Measurements from ENCODE around the gene SPTLC2.
A peak's percentile ranks its signal among the peaks of the same experiment; 100 is the strongest.

The SPTLC2 gene

DNA sequence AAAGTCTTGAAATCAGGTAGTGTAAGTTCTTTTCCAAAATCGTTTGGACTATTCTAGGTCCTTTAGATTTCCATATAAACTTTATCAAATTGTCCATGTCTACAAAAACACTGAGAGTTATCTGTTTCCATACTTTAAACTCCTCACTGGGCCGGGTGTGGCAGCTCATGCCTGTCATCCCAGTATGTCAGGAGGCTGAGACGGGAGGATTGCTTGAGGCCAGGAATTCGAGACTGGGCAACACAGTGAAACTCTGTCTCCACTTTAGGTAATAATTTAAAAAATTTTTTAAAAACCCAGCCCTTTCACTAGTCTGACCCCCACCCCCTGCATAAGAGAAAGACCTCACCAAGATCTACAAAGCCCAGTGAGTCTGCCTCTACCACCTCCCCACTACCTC, 111.4 kb downstream of the SPTLC2 start:
- TF ChIP-seq, protein P1, sequence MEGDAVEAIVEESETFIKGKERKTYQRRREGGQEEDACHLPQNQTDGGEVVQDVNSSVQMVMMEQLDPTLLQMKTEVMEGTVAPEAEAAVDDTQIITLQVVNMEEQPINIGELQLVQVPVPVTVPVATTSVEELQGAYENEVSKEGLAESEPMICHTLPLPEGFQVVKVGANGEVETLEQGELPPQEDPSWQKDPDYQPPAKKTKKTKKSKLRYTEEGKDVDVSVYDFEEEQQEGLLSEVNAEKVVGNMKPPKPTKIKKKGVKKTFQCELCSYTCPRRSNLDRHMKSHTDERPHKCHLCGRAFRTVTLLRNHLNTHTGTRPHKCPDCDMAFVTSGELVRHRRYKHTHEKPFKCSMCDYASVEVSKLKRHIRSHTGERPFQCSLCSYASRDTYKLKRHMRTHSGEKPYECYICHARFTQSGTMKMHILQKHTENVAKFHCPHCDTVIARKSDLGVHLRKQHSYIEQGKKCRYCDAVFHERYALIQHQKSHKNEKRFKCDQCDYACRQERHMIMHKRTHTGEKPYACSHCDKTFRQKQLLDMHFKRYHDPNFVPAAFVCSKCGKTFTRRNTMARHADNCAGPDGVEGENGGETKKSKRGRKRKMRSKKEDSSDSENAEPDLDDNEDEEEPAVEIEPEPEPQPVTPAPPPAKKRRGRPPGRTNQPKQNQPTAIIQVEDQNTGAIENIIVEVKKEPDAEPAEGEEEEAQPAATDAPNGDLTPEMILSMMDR (IDR thresholded peaks at IDR 0.05; ENCODE audit: insufficient read depth, missing control alignments): no peak
- FAIRE-seq: no peak
- no peak for DNase-seq (ENCODE audit: insufficient read length, low spot score)

DNA sequence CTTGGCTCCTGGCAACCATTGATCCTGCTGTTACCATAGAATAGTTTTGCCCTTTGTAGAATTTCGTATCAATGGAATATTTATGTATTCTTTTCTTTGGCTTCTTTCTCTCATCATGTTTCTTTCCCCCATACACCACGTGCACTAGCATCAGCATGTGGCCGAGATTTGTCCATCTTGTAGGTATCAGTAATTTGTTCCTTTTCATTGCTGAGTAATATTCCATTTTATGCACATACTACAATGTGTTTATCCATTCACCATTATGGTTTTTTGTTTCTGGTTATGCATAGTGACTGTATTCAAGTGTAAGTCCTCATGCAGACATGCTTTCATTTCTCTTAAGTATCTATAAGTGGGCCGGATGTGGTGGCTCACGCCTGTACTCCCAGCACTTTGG, 113.3 kb downstream of the SPTLC2 start:
- no peak for FAIRE-seq
- DNase-seq (ENCODE audit: insufficient read length, low spot score): no peak
- TF ChIP-seq, protein P1 (IDR thresholded peaks at IDR 0.05; ENCODE audit: insufficient read depth, missing control alignments): no peak

DNA sequence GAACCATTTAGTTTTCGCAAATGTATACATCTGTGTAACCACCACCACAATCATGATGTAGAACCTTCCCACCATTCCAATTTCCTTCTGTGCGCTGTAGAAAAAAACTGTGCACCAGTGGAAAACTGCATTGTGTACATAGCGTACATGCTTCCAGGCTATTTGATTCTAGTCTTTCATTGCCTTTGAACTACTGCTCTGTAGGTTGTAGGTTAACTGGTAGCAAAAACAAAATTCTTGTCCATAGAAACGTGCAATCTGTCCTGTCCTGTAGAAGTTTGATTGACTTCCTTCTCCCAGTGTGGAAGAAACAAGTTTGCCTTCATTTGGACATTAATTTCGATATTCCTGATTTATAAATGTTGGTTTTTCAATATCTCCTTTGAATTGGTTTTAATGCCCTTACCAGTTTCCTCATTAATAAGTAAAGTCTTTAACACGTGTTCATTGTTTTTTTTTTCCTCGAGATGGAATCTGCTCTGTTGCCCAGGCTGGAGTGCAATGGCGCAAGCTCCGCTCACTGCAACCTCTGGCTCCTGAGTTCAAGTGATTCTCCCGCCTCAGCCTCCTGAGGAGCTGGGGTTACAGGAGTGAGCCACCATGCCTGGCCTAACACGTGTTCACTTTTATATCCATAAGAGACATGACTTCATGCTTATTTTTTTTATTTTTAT, 114.2 kb downstream of the SPTLC2 start:
- TF ChIP-seq, protein P1 (IDR thresholded peaks at IDR 0.05; ENCODE audit: insufficient read depth, missing control alignments): no peak
- no peak for FAIRE-seq
- no peak for DNase-seq (ENCODE audit: insufficient read length, low spot score)

DNA sequence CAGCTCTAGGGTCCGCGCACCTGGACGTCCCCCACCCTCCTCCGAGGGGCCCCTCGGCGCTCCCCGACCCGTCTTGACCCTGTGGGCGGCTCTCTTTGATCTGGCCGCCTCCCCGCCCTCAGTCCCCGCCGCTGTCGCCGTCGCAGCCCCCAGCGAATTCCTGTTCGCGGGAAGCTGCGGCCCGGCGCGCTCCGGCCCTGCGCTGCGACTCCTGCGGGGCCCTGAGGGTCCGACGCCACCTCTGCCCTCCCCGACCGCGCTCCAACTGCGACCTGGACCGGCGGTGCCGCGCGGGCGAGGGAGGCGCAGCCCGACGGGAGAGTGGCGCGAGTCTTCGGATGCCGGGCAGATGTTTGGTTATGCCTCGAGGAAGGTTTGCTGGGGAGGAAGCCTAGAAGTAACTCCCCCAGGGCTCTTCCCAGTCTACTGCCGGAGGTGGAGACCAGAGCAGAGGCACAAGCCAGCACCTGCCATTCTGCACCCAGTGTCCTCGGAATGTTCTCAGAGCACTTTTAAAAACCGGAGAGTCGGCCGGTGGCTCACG, 117.4 kb downstream of the SPTLC2 start:
- no peak for DNase-seq (ENCODE audit: insufficient read length, low spot score)
- no peak for FAIRE-seq
- TF ChIP-seq, protein P1 (IDR thresholded peaks at IDR 0.05; ENCODE audit: insufficient read depth, missing control alignments): no peak

DNA sequence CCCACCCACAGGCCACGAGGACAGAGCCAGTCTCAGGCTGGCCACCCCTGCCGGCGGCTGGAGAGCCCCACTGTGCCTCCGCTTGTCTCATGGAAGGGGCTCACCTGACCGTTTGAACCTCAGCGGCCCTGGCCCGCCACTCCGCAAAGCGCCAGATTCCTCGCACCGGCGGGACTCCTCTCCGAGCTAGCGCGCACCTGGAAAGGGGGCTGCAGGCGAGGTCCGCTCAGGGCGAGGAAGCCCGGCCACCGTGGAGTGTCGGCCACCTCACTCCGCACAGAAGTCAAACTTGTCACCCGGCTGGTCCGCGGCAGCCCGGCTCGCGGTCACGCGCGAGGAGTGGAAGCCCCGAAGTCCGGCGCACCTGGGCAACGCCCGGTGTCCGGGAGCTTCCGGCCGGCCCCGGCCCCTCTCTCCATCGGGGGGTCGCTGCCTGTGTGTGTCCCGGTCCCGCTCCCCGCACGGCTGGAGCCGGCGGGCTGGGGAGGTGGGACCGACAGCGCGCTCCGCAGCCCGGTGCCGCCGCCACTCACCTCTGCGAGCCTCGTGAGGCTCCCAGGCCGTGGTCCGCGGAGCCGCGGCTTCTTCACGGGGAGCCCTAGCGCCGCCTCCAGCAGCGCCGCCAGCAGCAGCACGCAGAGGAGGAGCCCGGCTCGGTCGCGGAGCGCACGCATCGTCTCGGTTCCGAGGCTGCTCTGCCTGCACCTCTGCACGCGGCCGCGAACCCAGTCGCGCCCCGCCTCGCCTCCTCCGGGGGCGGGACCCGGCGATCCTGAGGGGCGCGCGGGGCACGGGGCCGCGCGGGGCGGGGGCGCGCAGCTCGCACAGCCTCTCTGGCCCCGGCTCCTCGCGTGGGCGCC, 118.1 kb downstream of the SPTLC2 start, which contains the start of gene ISM2:
Gene ISM2 (minus strand): TSS at position 697 of the 860 bp plus-strand sequence. CDS start 23 bp downstream, at position 674.
- peak; percentile 72 for DNase-seq (ENCODE audit: insufficient read length, low spot score)
- FAIRE-seq: no peak
- TF ChIP-seq, protein P1 (IDR thresholded peaks at IDR 0.05; ENCODE audit: insufficient read depth, missing control alignments): no peak

DNA sequence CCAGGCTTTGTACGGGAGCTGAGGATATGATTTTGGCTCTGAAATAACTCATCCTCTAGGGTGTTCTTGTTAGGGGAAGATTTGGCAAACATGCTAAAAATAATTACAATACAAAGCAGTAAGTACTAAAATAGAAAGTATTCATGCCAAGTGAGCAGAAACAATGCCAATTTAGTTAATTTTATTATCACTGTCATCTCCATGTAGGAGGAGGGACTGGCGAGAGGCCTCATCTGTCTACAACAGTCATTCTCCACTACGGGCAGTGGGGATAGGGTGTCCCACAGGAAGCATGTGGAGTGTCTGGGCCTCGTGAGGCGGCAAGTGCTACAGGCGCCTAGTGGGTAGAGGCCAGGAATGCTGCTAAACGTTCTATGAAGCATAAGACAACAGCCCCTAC, 121.1 kb downstream of the SPTLC2 start:
- FAIRE-seq (no peak), DNase-seq (ENCODE audit: insufficient read length, low spot score) (no peak)
- TF ChIP-seq, protein P1 (IDR thresholded peaks at IDR 0.05; ENCODE audit: insufficient read depth, missing control alignments): no peak

Measured in D721Med (cell line).